C4-2B (cell line): ENCODE measurements around the gene FOXP1.

ENCODE experiments used
- CTCF ChIP-seq: fragments of 450-650 bp; conservative IDR thresholded peaks from 2 replicates; pipeline ENCODE4 v1.5.1; 2017; ENCODE audit warnings: mild to moderate bottlenecking
- ZFX ChIP-seq: fragments of 450-650 bp; IDR thresholded peaks from 2 replicates; pipeline ENCODE4 v1.6.1; 2017

DNA sequence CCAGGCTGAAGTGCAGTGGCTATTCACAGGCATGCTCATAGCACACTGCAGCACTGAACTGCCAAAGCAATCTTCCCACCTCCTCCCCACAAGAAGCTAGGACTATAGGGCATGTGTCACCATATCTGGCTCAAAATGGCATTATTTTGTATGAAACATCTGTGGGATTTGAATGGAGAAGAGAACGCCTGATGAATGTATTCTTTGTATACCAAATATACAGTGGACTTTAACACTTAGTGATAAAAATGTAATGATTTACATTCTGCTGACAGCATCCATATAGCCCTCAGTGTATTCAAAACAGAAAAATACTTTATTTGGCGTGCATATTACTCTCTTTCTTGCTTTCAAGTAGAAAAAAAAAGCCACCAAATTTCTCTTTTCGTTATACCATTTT lies 257.8 kb downstream of the FOXP1 start:
- TF ChIP-seq CTCF (no peak), ZFX (no peak)
